ENCODE measurements around the gene QKI.

- TF ChIP-seq CTCF (conservative IDR thresholded peaks at IDR 0.05; ENCODE audit: low read depth, low read length) (no peak), EZH2 (IDR thresholded peaks at IDR 0.05; ENCODE audit: low read length, unreplicated experiment) (no peak), EZH2phosphoT487 (IDR thresholded peaks at IDR 0.05; ENCODE audit: borderline replicate concordance, low read length) (no peak)
Measured at GRCh38 chr6:163369141-163369540, 45.4 kb upstream of the QKI start.

All from PC-3 (cell line).